Kidney capillary endothelial cell (primary cell): ENCODE results near the gene HOXA6.

ENCODE experiments used
- DNase-seq: peaks from one replicate; pipeline ENCODE4 v3.0.0-alpha.2; 2018; ENCODE audit warnings: low spot score

Gene HOXA6

GRCh38 chr7:27108390-27109127 is 39.0 kb downstream of the HOXA6 start:
- DNase-seq: no peak

- DNase-seq: no peak
Observed at GRCh38 chr7:27107391-27108381, 39.9 kb downstream of the HOXA6 start.

- DNase-seq: no peak
Observed at GRCh38 chr7:27106901-27107240, 40.7 kb downstream of the HOXA6 start.

- DNase-seq: no peak
Observed at GRCh38 chr7:27106181-27106900, 41.2 kb downstream of the HOXA6 start.

- DNase-seq: no peak
Observed at GRCh38 chr7:27105301-27106031, 42.1 kb downstream of the HOXA6 start.

- no peak for DNase-seq
Observed at GRCh38 chr7:27104341-27105058, 43.1 kb downstream of the HOXA6 start.

GRCh38 chr7:27103489-27104226 is 43.9 kb downstream of the HOXA6 start:
- no peak for DNase-seq

- no peak for DNase-seq
Observed at GRCh38 chr7:27102581-27103442, 44.8 kb downstream of the HOXA6 start, which contains the start of gene HOXA2. Gene HOXA2, minus strand, starts transcription at chr7:27102683. Its CDS starts 183 bp downstream, at chr7:27102500.

- DNase-seq: no peak
Observed at GRCh38 chr7:27101957-27102580, 45.5 kb downstream of the HOXA6 start.

GRCh38 chr7:27101171-27101956 is 46.2 kb downstream of the HOXA6 start:
- DNase-seq: no peak

GRCh38 chr7:27100694-27101170 is 46.8 kb downstream of the HOXA6 start:
- no peak for DNase-seq

GRCh38 chr7:27099453-27100370 is 47.9 kb downstream of the HOXA6 start:
- DNase-seq: no peak

- no peak for DNase-seq
Observed at GRCh38 chr7:27098578-27099451, 48.8 kb downstream of the HOXA6 start.

- no peak for DNase-seq
Observed at GRCh38 chr7:27097686-27098577, 49.6 kb downstream of the HOXA6 start.
